ENCODE data around the gene NR1D2.

NR1D2 gene

GRCh38 chr3:23931597-23931996 lies 13.5 kb upstream of the NR1D2 start:
- no peak for DNase-seq (ENCODE audit: low spot score)

DNA sequence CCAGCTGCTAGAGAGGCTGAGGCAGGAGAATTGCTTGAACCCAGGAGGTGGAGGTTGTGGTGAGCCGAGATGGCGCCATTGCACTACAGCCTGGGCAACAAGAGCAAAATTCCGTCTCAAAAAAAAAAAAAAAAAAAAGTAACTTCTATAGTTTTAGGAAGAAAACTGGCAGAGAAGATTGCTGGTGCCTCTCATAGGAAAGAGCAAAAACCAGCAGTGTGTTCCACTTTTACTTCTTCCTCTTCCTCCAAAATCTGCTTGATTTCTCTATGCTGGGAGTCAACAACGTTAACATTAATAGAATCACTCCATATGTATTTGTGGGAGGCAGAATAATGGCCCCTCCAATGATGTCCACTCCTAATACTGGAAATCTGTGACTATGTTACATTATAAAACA lies 12.5 kb upstream of the NR1D2 start:
- no peak for DNase-seq (ENCODE audit: low spot score)

- DNase-seq (ENCODE audit: low spot score), result no peak
Observed at GRCh38 chr3:23934253-23934652, 10.8 kb upstream of the NR1D2 start.

- DNase-seq (ENCODE audit: low spot score), result no peak
Observed at GRCh38 chr3:23937296-23937695, 7.8 kb upstream of the NR1D2 start.

DNA sequence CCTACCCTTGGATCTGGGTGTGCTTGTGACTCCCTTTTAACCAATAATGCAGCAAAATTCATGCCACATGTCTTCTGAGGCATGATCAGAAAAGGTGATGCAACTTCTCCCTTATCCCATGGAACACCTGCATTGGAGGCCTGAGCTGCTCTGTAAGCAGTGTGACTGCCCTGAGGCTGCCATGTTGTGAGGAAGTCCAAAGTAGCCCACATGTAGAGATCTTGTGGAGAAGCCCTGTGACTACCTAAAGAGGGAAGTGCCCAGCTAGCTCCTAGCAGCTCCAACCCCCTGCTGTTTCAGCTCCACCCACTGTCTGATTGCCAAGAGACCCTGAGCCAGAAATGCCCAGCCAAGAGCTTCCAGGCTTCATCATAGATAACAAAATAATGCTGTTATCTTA lies 6.4 kb upstream of the NR1D2 start:
- no peak for DNase-seq (ENCODE audit: low spot score)

GRCh38 chr3:23940775-23941174 lies 4.3 kb upstream of the NR1D2 start:
- no peak for DNase-seq (ENCODE audit: low spot score)

DNA sequence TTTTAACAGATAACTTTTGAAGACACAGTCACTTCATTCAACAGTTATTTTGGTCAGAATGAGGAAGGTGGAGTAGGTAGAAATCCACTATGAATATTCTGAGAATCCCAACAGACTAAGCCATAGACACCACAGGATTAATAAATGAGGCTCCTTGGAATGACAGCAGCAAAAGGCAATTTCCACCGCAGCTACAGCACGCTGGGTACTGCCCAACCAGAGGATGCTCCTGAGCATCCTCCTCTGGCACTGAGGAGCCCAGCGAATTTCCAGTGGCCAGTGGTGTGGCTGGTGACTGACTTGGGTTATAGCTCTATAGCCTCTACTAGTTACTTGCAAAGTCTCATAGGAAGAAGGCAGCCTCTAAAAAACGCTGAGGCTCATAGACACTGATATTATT lies 3.6 kb upstream of the NR1D2 start:
- DNase-seq (ENCODE audit: low spot score), result no peak

GRCh38 chr3:23942546-23942945 lies 2.5 kb upstream of the NR1D2 start:
- no peak for DNase-seq (ENCODE audit: low spot score)

GRCh38 chr3:23944007-23944783 lies 891 bp upstream of the NR1D2 start:
- no peak for DNase-seq (ENCODE audit: low spot score)

GRCh38 chr3:23945663-23945912 lies 502 bp downstream of the NR1D2 start:
- no peak for DNase-seq (ENCODE audit: low spot score)

- peak; percentile 91 for DNase-seq (ENCODE audit: low spot score)
Observed at GRCh38 chr3:23945913-23946687, 1.0 kb downstream of the NR1D2 start.

- no peak for DNase-seq (ENCODE audit: low spot score)
Observed at GRCh38 chr3:23948761-23949160, 3.7 kb downstream of the NR1D2 start.

DNA sequence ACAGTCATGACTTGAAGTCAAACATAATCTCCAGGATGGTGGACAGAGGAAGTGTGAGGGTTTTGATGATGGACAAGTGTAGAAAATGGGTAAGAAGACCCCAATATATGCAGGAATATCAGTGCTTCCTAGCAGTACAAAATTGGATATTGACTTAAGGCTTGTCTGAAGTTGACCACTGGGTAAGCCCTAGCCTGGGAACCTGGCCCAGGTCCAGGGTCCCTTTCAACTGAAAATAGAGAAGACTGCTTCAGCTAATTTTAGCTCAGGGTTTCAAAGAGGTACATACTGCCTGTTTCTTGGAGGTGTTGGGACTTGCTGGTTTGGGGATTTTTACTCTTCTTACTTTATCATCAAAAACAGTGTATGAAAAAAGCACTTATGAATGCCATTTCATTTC lies 4.7 kb downstream of the NR1D2 start:
- no peak for DNase-seq (ENCODE audit: low spot score)

GRCh38 chr3:23950293-23950692 lies 5.2 kb downstream of the NR1D2 start:
- DNase-seq (ENCODE audit: low spot score), result no peak

DNA sequence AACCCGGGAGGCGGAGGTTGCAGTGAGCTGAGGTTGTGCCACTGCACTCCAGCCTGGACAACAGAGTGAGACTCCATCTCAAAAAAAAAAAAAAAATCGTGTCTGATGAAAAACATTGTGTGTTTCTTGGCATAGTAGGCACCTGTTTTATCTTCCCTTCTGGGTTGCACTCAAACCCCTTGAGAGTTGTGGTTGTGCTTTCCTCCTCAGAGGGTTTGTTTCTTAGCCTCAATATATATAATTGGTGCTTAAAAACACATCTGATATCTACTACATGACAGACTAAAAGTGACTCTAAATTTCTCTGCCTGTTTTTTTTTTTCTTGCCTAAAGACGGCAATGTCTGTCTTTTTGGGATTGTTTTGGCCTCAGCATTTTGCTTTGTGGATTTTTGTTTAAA lies 7.6 kb downstream of the NR1D2 start:
- no peak for DNase-seq (ENCODE audit: low spot score)

GRCh38 chr3:23953523-23953922 lies 8.4 kb downstream of the NR1D2 start:
- no peak for DNase-seq (ENCODE audit: low spot score)

GRCh38 chr3:23954144-23954543 lies 9.1 kb downstream of the NR1D2 start:
- no peak for DNase-seq (ENCODE audit: low spot score)

GRCh38 chr3:23956701-23957100 lies 11.6 kb downstream of the NR1D2 start:
- no peak for DNase-seq (ENCODE audit: low spot score)

GRCh38 chr3:23959135-23959900 lies 14.2 kb downstream of the NR1D2 start:
- no peak for DNase-seq (ENCODE audit: low spot score)

DNA sequence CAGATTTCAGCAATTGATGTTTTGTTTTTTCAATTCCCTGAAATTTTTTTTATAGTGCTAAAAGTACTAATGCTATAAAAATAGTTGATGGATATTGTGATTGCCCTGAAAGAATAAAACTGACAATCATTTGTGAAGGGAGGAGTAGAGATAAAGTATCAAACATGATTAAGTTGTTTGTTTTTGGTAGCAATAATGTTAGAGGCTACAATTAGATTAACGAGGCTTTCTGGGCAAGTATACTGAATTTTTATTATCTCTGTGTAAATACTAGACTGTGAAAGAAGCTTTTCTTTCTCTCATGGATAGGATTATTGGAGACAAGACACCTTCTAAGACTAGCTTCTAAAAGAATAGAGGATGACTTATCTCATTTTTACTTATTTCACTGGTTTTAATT lies 15.6 kb downstream of the NR1D2 start:
- no peak for DNase-seq (ENCODE audit: low spot score)

- no peak for DNase-seq (ENCODE audit: low spot score)
Observed at GRCh38 chr3:23961066-23961465, 16.0 kb downstream of the NR1D2 start.

- no peak for DNase-seq (ENCODE audit: low spot score)
Observed at GRCh38 chr3:23961913-23962312, 16.8 kb downstream of the NR1D2 start.

DNA sequence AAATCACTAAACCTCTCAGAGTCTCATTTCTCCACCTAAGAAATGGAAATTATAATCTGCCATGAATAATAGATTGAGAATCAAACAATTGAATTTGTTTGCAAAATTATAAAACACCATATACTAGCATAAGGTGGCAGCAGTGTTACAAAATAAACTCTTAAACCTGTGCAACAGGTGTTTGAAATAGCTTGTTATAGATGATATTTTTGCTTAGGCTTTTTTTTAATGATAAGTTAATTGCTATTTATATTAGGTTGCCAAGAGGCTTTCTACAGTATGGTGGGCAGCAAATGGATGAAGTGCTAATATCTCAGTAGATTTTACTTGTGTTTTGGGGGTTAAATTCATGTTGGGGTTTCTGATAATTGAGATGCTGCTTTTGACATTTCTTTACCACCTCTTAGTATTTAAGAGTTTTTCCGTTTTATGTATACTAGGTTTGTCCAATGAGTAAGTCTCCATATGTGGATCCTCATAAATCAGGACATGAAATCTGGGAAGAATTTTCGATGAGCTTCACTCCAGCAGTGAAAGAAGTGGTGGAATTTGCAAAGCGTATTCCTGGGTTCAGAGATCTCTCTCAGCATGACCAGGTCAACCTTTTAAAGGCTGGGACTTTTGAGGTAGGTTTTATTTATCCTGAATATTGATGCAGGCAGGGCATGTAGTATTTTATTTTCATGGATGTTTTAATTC lies 19.6 kb downstream of the NR1D2 start:
- DNase-seq (ENCODE audit: low spot score), result no peak
